ENCODE data around the gene IER3. TPM values are rescaled to one million over a fixed set of nuclear protein-coding genes. Genes with fewer than 3 reads are reported as not detected.

IER3 gene
- polyA plus RNA-seq, 2 of the 4 experiments (the other 2 are of a cell fraction): 104 to 202 TPM

DNA sequence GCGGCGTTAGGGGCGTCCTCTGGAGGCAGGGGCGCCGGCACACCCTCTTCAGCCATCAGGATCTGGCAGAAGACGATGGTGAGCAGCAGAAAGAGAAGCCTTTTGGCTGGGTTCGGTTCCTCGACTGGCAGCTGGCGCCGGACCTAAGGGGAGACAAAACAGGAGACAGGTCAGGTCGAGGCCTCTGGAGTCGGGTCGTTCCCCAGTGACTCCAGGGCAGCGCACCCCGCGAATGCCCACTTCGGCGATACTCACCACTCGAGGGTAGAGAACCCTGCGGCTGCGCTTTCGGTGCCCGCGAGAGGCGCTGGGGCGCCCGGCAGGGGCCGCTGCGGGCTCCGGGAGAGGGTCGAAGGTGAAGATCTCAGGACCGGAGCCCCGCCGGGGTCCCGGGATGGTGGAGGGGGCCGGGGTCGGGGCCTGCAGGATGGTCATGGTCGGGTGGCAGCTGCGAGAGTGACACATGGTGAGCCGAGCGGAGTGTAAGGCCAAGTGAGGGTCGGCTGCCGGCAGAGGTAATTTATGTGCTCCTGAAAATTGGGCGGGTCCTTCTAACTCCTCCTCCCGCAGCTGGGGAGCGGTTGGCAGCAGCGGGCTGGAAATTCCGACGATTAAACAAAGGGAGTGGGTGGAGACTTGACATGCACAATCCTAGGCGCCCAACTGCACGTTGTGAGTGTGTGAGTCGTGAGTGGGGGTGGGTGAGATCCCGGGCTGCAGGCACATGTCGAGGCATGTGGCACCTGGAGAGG lies at the start of gene IER3 (continued):
- TF ChIP-seq, protein P1, sequence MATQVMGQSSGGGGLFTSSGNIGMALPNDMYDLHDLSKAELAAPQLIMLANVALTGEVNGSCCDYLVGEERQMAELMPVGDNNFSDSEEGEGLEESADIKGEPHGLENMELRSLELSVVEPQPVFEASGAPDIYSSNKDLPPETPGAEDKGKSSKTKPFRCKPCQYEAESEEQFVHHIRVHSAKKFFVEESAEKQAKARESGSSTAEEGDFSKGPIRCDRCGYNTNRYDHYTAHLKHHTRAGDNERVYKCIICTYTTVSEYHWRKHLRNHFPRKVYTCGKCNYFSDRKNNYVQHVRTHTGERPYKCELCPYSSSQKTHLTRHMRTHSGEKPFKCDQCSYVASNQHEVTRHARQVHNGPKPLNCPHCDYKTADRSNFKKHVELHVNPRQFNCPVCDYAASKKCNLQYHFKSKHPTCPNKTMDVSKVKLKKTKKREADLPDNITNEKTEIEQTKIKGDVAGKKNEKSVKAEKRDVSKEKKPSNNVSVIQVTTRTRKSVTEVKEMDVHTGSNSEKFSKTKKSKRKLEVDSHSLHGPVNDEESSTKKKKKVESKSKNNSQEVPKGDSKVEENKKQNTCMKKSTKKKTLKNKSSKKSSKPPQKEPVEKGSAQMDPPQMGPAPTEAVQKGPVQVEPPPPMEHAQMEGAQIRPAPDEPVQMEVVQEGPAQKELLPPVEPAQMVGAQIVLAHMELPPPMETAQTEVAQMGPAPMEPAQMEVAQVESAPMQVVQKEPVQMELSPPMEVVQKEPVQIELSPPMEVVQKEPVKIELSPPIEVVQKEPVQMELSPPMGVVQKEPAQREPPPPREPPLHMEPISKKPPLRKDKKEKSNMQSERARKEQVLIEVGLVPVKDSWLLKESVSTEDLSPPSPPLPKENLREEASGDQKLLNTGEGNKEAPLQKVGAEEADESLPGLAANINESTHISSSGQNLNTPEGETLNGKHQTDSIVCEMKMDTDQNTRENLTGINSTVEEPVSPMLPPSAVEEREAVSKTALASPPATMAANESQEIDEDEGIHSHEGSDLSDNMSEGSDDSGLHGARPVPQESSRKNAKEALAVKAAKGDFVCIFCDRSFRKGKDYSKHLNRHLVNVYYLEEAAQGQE (IDR thresholded peaks at IDR 0.05): peak; percentile 34; the same call in 1 of the 2 replicates
- peak; percentile 2 to 40; a peak in 3 of 5 replicates for TF ChIP-seq RAD21 (conservative IDR thresholded peaks at IDR 0.05 in 1 of 2, IDR thresholded peaks at IDR 0.05 in 1 of 2)
- peak; percentile 60; the same call in 1 of the 2 replicates for TF ChIP-seq MAX (IDR thresholded peaks at IDR 0.05)
- TF ChIP-seq PHF8 (IDR thresholded peaks at IDR 0.05; ENCODE audit: borderline replicate concordance, low read depth): peak; percentile 79
- TF ChIP-seq EHF (CRISPR knock-in tag; IDR thresholded peaks at IDR 0.05): no peak
- no peak for TF ChIP-seq MYC (IDR thresholded peaks at IDR 0.05; ENCODE audit: borderline replicate concordance, low read length)
- TF ChIP-seq NR3C1 (IDR thresholded peaks at IDR 0.05): no peak
- no peak for TF ChIP-seq KDM1A (IDR thresholded peaks at IDR 0.05; ENCODE audit: low read depth)
- no peak for TF ChIP-seq MAFK (IDR thresholded peaks at IDR 0.05; ENCODE audit: partially characterized antibody)
- TF ChIP-seq, protein P2, sequence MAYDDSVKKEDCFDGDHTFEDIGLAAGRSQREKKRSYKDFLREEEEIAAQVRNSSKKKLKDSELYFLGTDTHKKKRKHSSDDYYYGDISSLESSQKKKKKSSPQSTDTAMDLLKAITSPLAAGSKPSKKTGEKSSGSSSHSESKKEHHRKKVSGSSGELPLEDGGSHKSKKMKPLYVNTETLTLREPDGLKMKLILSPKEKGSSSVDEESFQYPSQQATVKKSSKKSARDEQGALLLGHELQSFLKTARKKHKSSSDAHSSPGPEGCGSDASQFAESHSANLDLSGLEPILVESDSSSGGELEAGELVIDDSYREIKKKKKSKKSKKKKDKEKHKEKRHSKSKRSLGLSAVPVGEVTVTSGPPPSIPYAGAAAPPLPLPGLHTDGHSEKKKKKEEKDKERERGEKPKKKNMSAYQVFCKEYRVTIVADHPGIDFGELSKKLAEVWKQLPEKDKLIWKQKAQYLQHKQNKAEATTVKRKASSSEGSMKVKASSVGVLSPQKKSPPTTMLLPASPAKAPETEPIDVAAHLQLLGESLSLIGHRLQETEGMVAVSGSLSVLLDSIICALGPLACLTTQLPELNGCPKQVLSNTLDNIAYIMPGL (CRISPR knock-in tag; IDR thresholded peaks at IDR 0.05; ENCODE audit: borderline replicate concordance): no peak
- TF ChIP-seq ZC3H11A (IDR thresholded peaks at IDR 0.05): no peak
- 0 out of 2 replicates have a peak, but pooled peaks have one; percentile 31 for TF ChIP-seq POLR2AphosphoS2 (conservative IDR thresholded peaks at IDR 0.05; ENCODE audit: low read length)
- no peak for TF ChIP-seq CHD4 (IDR thresholded peaks at IDR 0.05; ENCODE audit: borderline replicate concordance)
- no peak for TF ChIP-seq CEBPB (IDR thresholded peaks at IDR 0.05)
- TF ChIP-seq USF2 (IDR thresholded peaks at IDR 0.05): no peak
- TF ChIP-seq ELK1 (IDR thresholded peaks at IDR 0.05; ENCODE audit: low read depth, low read length): no peak
- TF ChIP-seq MAZ (IDR thresholded peaks at IDR 0.05; ENCODE audit: borderline replicate concordance, low read depth, low read length): peak; percentile 59; the same call in 1 of the 2 replicates
- no peak for TF ChIP-seq RNF2 (IDR thresholded peaks at IDR 0.05; ENCODE audit: borderline replicate concordance, low read depth)
- TF ChIP-seq POLR2A (IDR thresholded peaks at IDR 0.05; ENCODE audit: low read length): peak; percentile 99
- TF ChIP-seq HES2 (IDR thresholded peaks at IDR 0.05): no peak
